Epithelial cell of proximal tubule (primary cell): Measurements from ENCODE around the gene RAB30. TPM values are rescaled to one million over a fixed set of nuclear protein-coding genes. Genes with fewer than 3 reads are reported as not detected.

ENCODE experiments used
- DNase-seq: peaks from one replicate; pipeline ENCODE4 v3.0.0-alpha.2; 2011; ENCODE audit warnings: low read depth
- H3K4me3 ChIP-seq: 2 replicates; pipeline ENCODE4 v1.5.1; 2011; ENCODE audit warnings: low read depth, mild to moderate bottlenecking, low read length
- CTCF ChIP-seq: conservative IDR thresholded peaks from 2 replicates; pipeline ENCODE4 v1.5.1; 2012; ENCODE audit warnings: low read depth, mild to moderate bottlenecking, low read length
- total RNA-seq: library from RNA; depleted of rRNA; stranded (reverse); fragments of >200 nt; gene quantifications from 2 replicates; pipeline ENCODE4 v1.2.3, GENCODE V29; 2015

The RAB30 gene
- total RNA-seq, 1 donor from 2014 or later, result 2.8 TPM

- TF ChIP-seq CTCF, result no peak
- DNase-seq, result no peak
- no peak overlapping the region for H3K4me3 ChIP-seq
These were observed 75.8 kb downstream of the RAB30 start for GRCh38 chr11:82995754-82996398.

GRCh38 chr11:82995235-82995634 is 76.5 kb downstream of the RAB30 start:
- no peak for DNase-seq
- no peak overlapping the region for H3K4me3 ChIP-seq
- no peak for TF ChIP-seq CTCF

- no peak for DNase-seq
- TF ChIP-seq CTCF, result no peak
- H3K4me3 ChIP-seq, result no peak overlapping the region
These were observed 77.0 kb downstream of the RAB30 start for GRCh38 chr11:82994604-82995230.

GRCh38 chr11:82992223-82992622 is 79.5 kb downstream of the RAB30 start:
- TF ChIP-seq CTCF, result no peak
- DNase-seq, result no peak
- no peak overlapping the region for H3K4me3 ChIP-seq

GRCh38 chr11:82989628-82990404 is 81.9 kb downstream of the RAB30 start:
- TF ChIP-seq CTCF, result no peak
- no peak for DNase-seq
- no peak overlapping the region for H3K4me3 ChIP-seq

- TF ChIP-seq CTCF, result no peak
- no peak for DNase-seq
- no peak overlapping the region for H3K4me3 ChIP-seq
These were observed 82.6 kb downstream of the RAB30 start for GRCh38 chr11:82988936-82989627.
